ENCODE measurements around the gene MAN1B1. TPM values are rescaled to one million over a fixed set of nuclear protein-coding genes. Genes with fewer than 3 reads are reported as not detected.
A peak's percentile ranks its signal among the peaks of the same experiment; 100 is the strongest.

Gene MAN1B1
- total RNA-seq, 1 experiment from 2014 or later = 57.2 TPM

DNA sequence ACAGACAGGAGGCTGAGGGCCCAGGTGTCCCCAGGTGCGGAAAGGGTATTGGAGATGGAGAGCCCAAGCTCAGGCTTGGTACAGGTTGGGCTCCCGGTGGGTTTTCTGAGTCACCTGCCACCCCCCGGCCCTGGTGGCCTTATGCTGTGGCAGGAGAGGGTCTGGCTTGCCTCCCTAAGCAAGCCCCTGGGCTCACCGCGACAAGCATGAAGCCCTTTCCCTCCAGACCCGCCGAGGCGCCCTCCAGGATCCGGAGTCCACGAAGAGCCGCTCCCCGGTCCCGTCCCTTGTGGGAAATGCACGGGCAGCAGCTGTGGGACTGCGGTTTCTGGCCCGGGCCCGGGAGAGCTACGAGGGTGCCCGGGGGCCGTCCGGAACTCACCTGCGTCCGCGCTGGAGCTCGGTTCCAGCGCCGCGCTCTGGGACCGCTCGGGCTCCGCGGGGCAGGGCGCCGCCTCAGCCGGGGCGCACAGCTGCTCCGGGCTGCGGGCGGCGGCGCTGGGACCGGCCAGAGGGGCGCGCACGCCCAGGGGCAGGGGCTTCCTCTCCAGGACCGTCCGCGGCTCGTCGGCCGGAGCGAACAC lies 17.2 kb upstream of the MAN1B1 start:
- BruUV-seq (replicated peaks) = no TSS peak
- no peaks in the 10 kb centered on the region for H3K27me3 ChIP-seq (ENCODE audit: control insufficient read depth, insufficient read depth, low read length)
- intact Hi-C loops (cut with micrococcal nuclease; ENCODE audit: unreplicated experiment) (no loop called here), in situ Hi-C loops (cut with HindIII; ENCODE audit: low pct_unique_long_range_greater_than_20kb, low sequenced_read_pairs) (no loop called here)
- H3K9me3 ChIP-seq (ENCODE audit: control insufficient read depth, insufficient read depth, low read depth, low read length) = no peaks in the 10 kb centered on the region
- CTCF ChIA-PET = interaction anchor here (1.2 kb wide), 1 partner anchor 34 kb away, joined by 4 read pairs; no protein-coding TSS in a partner anchor
- H3K27ac ChIP-seq (ENCODE audit: low read length) = no peak overlapping the region
- H3K36me3 ChIP-seq (ENCODE audit: control insufficient read depth, insufficient read depth, low read length) = no peaks in the 10 kb centered on the region; the same call in 1 of the 2 replicates
- TF ChIP-seq REST (IDR thresholded peaks at IDR 0.05; ENCODE audit: insufficient read depth in 1 of 2, low read depth in 2 of 2, low read length in 1 of 2) (no peak), SIN3A (IDR thresholded peaks at IDR 0.05; ENCODE audit: borderline replicate concordance, insufficient read depth, low read depth, low read length) (no peak), TCF7L2 (IDR thresholded peaks at IDR 0.05; ENCODE audit: low read depth, low read length) (no peak), POLR2AphosphoS5 (IDR thresholded peaks at IDR 0.05; ENCODE audit: low read depth, low read length) (no peak)
- TF ChIP-seq, protein P1, sequence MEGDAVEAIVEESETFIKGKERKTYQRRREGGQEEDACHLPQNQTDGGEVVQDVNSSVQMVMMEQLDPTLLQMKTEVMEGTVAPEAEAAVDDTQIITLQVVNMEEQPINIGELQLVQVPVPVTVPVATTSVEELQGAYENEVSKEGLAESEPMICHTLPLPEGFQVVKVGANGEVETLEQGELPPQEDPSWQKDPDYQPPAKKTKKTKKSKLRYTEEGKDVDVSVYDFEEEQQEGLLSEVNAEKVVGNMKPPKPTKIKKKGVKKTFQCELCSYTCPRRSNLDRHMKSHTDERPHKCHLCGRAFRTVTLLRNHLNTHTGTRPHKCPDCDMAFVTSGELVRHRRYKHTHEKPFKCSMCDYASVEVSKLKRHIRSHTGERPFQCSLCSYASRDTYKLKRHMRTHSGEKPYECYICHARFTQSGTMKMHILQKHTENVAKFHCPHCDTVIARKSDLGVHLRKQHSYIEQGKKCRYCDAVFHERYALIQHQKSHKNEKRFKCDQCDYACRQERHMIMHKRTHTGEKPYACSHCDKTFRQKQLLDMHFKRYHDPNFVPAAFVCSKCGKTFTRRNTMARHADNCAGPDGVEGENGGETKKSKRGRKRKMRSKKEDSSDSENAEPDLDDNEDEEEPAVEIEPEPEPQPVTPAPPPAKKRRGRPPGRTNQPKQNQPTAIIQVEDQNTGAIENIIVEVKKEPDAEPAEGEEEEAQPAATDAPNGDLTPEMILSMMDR (IDR thresholded peaks at IDR 0.05) = no peak
- ATAC-seq = no peak
- H3K4me3 ChIP-seq (ENCODE audit: low read depth in 2 of 2, low read length in 2 of 2) = peak overlapping the region; percentile 34 to 53
- POLR2A ChIA-PET = no interaction called here
- no peak for DNase-seq (ENCODE audit: low read depth, low spot score)
- peaks cover 2% of the 10 kb centered on the region; the same call in 1 of the 2 replicates for H3K4me1 ChIP-seq (ENCODE audit: control insufficient read depth, insufficient read depth, low read length)

DNA sequence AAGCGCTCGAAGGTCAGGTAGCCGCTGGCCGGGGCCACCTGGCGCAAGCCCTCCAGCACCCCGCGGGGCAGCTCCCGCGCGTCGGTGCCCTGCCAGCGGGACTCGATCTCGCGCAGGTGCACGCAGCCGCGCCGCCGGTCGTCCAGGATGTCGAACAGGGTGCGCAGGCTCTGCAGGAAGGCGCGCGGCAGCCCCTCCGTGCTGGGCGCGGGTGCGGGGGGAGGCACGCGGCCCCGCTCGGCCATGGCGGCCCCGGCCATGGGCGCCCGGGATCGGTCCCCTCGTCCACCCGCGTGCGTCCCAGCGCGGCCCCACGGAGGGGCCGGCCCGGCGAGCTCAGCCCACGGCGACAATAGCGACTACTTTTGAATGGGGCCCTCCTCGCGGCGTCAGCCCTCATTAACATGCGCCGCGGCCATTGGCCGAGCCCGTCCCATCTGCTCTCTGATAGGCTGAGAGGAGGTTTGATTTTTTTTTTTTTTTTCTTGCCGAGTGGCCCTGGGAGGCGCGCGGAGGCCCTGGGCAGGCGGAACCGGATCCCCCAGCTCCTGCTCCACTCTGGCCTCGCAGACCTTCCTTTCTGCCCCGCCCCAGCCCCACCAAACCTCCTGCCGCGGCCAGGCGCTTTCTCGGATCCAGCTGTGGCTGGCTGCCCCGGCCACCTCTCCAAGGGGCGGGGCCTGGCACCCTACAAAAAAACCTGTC lies 16.4 kb upstream of the MAN1B1 start, which contains the start of gene SAPCD2:
Gene SAPCD2 (minus strand): TSS at position 357 of the 705 bp plus-strand sequence. CDS start 97 bp downstream, at position 260.
- CTCF ChIA-PET = interaction anchor here (0.6 to 1.0 kb wide), 2 partner anchors 13 to 194 kb away, joined by 3 to 4 read pairs; no protein-coding TSS in a partner anchor
- intact Hi-C loops (cut with micrococcal nuclease; ENCODE audit: unreplicated experiment) = no loop called here
- peaks cover 2% of the 10 kb centered on the region; the same call in 1 of the 2 replicates for H3K4me1 ChIP-seq (ENCODE audit: control insufficient read depth, insufficient read depth, low read length)
- no peaks in the 10 kb centered on the region for H3K9me3 ChIP-seq (ENCODE audit: control insufficient read depth, insufficient read depth, low read depth, low read length)
- peak; percentile 89 for ATAC-seq
- POLR2A ChIA-PET = interaction anchor here (0.6 kb wide), 1 partner anchor 369 kb away, joined by 8 read pairs; no protein-coding TSS in a partner anchor
- H3K4me3 ChIP-seq (ENCODE audit: low read depth in 2 of 2, low read length in 2 of 2) = peak within 1 kb of the TSS; percentile 53
- no peak for DNase-seq (ENCODE audit: low read depth, low spot score)
- TF ChIP-seq, protein P1 (IDR thresholded peaks at IDR 0.05) = no peak
- no peak for TF ChIP-seq SIN3A (IDR thresholded peaks at IDR 0.05; ENCODE audit: borderline replicate concordance, insufficient read depth, low read depth, low read length)
- TF ChIP-seq TCF7L2 (IDR thresholded peaks at IDR 0.05; ENCODE audit: low read depth, low read length) = no peak
- in situ Hi-C loops (cut with HindIII; ENCODE audit: low pct_unique_long_range_greater_than_20kb, low sequenced_read_pairs) = no loop called here
- peak within 1 kb of the TSS; percentile 66 for H3K27ac ChIP-seq (ENCODE audit: low read length)
- no peaks in the 10 kb centered on the region; the same call in 1 of the 2 replicates for H3K36me3 ChIP-seq (ENCODE audit: control insufficient read depth, insufficient read depth, low read length)
- no peaks in the 10 kb centered on the region for H3K27me3 ChIP-seq (ENCODE audit: control insufficient read depth, insufficient read depth, low read length)
- BruUV-seq (replicated peaks) = no TSS peak
